SIG-M5 (cell line): ENCODE measurements around the gene HOXD3.

Experiments
- DNase-seq: peaks from one replicate; lab custom pipeline; 2025; lab: John Stamatoyannopoulos, UW

HOXD3 gene

GRCh38 chr2:176177580-176178037 lies 20.5 kb downstream of the HOXD3 start:
- DNase-seq = no peak

- DNase-seq = no peak
These were observed 21.1 kb downstream of the HOXD3 start for GRCh38 chr2:176178038-176178756.

- DNase-seq = no peak
These were observed 21.7 kb downstream of the HOXD3 start for GRCh38 chr2:176178757-176179295.

- DNase-seq = no peak
These were observed 24.4 kb downstream of the HOXD3 start for GRCh38 chr2:176181551-176181950.

GRCh38 chr2:176182671-176183070 lies 25.6 kb downstream of the HOXD3 start:
- DNase-seq = no peak

- DNase-seq = no peak
These were observed 27.6 kb downstream of the HOXD3 start for GRCh38 chr2:176184749-176185148.

- no peak for DNase-seq
These were observed 28.9 kb downstream of the HOXD3 start for GRCh38 chr2:176186024-176186423.

GRCh38 chr2:176187200-176187898 lies 30.2 kb downstream of the HOXD3 start:
- no peak for DNase-seq

GRCh38 chr2:176187899-176188773 lies 31.0 kb downstream of the HOXD3 start, which contains the start of gene HOXD1:
TSS of gene HOXD1 (plus strand) at chr2:176188668. CDS start at chr2:176188802, 134 bp downstream.
- DNase-seq = no peak

- DNase-seq = no peak
These were observed 31.9 kb downstream of the HOXD3 start for GRCh38 chr2:176188774-176189680.

- DNase-seq = no peak
These were observed 32.9 kb downstream of the HOXD3 start for GRCh38 chr2:176189681-176190641.

- no peak for DNase-seq
These were observed 35.2 kb downstream of the HOXD3 start for GRCh38 chr2:176192351-176192750.

GRCh38 chr2:176193048-176193447 lies 35.9 kb downstream of the HOXD3 start:
- no peak for DNase-seq

- no peak for DNase-seq
These were observed 42.8 kb downstream of the HOXD3 start for GRCh38 chr2:176199902-176200301.

- DNase-seq = no peak
These were observed 43.9 kb downstream of the HOXD3 start for GRCh38 chr2:176200971-176201370.

GRCh38 chr2:176202491-176202890 lies 45.4 kb downstream of the HOXD3 start:
- DNase-seq = no peak

GRCh38 chr2:176205126-176205525 lies 48.0 kb downstream of the HOXD3 start:
- DNase-seq = no peak

GRCh38 chr2:176206136-176206535 lies 49.0 kb downstream of the HOXD3 start:
- DNase-seq = no peak

GRCh38 chr2:176206682-176207081 lies 49.6 kb downstream of the HOXD3 start:
- DNase-seq = no peak

- no peak for DNase-seq
These were observed 54.0 kb downstream of the HOXD3 start for GRCh38 chr2:176211110-176211509.
